Measurements from ENCODE around the gene KMT2C.
"Not testable (repeated sequence)": the region's sequence is repeated elsewhere in the genome, so short reads cannot be mapped to it uniquely, and the experiment has no call there.

KMT2C gene

GRCh38 chr7:152395112-152395511 is 40.7 kb downstream of the KMT2C start:
- peaks cover 5% of the 10 kb centered on the region for H3K79me1 ChIP-seq (replicated peaks; ENCODE audit: low read length, poor library complexity, severe bottlenecking)
- H3K4me3 ChIP-seq (ENCODE audit: insufficient read depth in 1 of 2, low read depth in 1 of 2, low read length in 2 of 2) = no peak overlapping the region
- H4K91ac ChIP-seq (ENCODE audit: low read length) = no peak overlapping the region
- no peak overlapping the region for H2BK12ac ChIP-seq (ENCODE audit: low read length in 2 of 2)
- no peak overlapping the region for H2BK120ac ChIP-seq (ENCODE audit: low read depth, low read length)
- H2AFZ ChIP-seq (ENCODE audit: low read depth, low read length) = no peak overlapping the region
- no peak overlapping the region for H3K23ac ChIP-seq (ENCODE audit: low read length in 2 of 2)
- peaks cover 5% of the 10 kb centered on the region for H3K4me1 ChIP-seq (ENCODE audit: control insufficient read depth, insufficient read depth, low read depth, low read length)
- H2AK5ac ChIP-seq (ENCODE audit: low read length, severe bottlenecking) = no peak overlapping the region
- H4K8ac ChIP-seq (ENCODE audit: low read length) = no peak overlapping the region
- H2BK5ac ChIP-seq (ENCODE audit: low read depth, low read length, poor library complexity, severe bottlenecking) = no peak overlapping the region
- no peak overlapping the region for H3K4me2 ChIP-seq (ENCODE audit: low read length, poor library complexity, severe bottlenecking)
- H3K18ac ChIP-seq (ENCODE audit: low read depth in 1 of 2, low read length in 2 of 2) = no peak overlapping the region
- no peaks in the 10 kb centered on the region for H3K27me3 ChIP-seq (ENCODE audit: control insufficient read depth in 1 of 2, insufficient read depth in 1 of 2, low read length in 2 of 2)
- no peak overlapping the region for H3K14ac ChIP-seq (ENCODE audit: low read length in 2 of 2)
- WGBS = 52% methylated on average over 7 of the region's 7 CpGs
- H3K9ac ChIP-seq (ENCODE audit: low read length) = no peak overlapping the region
- no peak overlapping the region for H2BK15ac ChIP-seq (ENCODE audit: low read depth, poor library complexity, severe bottlenecking)
- DNase-seq = peak; percentile 49
- H3K4ac ChIP-seq (ENCODE audit: low read depth in 1 of 2, low read length in 2 of 2) = no peak overlapping the region
- H3K36me3 ChIP-seq (ENCODE audit: control insufficient read depth in 1 of 2, insufficient read depth in 2 of 2, low read depth in 1 of 2, low read length in 2 of 2) = no peaks in the 10 kb centered on the region
- no peaks in the 10 kb centered on the region for H3K9me3 ChIP-seq (ENCODE audit: control insufficient read depth, low read length)
- H3K27ac ChIP-seq (ENCODE audit: low read length, poor library complexity, severe bottlenecking) = no peak overlapping the region

- H3K18ac ChIP-seq (ENCODE audit: low read depth in 1 of 2, low read length in 2 of 2); H3K79me1 ChIP-seq (replicated peaks; ENCODE audit: low read length, poor library complexity, severe bottlenecking); H3K14ac ChIP-seq (ENCODE audit: low read length in 2 of 2); H4K91ac ChIP-seq (ENCODE audit: low read length); H3K27ac ChIP-seq (ENCODE audit: low read length, poor library complexity, severe bottlenecking); H2BK15ac ChIP-seq (ENCODE audit: low read depth, poor library complexity, severe bottlenecking); H3K23ac ChIP-seq (ENCODE audit: low read length in 2 of 2); H3K9ac ChIP-seq (ENCODE audit: low read length); H3K4me1 ChIP-seq (ENCODE audit: control insufficient read depth, insufficient read depth, low read depth, low read length); H2BK5ac ChIP-seq (ENCODE audit: low read depth, low read length, poor library complexity, severe bottlenecking); H2AFZ ChIP-seq (ENCODE audit: low read depth, low read length); H3K36me3 ChIP-seq (ENCODE audit: control insufficient read depth in 1 of 2, insufficient read depth in 2 of 2, low read depth in 1 of 2, low read length in 2 of 2); H3K4me3 ChIP-seq (ENCODE audit: insufficient read depth in 1 of 2, low read depth in 1 of 2, low read length in 2 of 2); H3K4ac ChIP-seq (ENCODE audit: low read depth in 1 of 2, low read length in 2 of 2); H2AK5ac ChIP-seq (ENCODE audit: low read length, severe bottlenecking); H3K27me3 ChIP-seq (ENCODE audit: control insufficient read depth in 1 of 2, insufficient read depth in 1 of 2, low read length in 2 of 2); H3K9me3 ChIP-seq (ENCODE audit: control insufficient read depth, low read length); H2BK12ac ChIP-seq (ENCODE audit: low read length in 2 of 2); H4K8ac ChIP-seq (ENCODE audit: low read length); H3K4me2 ChIP-seq (ENCODE audit: low read length, poor library complexity, severe bottlenecking); H2BK120ac ChIP-seq (ENCODE audit: low read depth, low read length): not testable (repeated sequence)
- peak; percentile 60 for DNase-seq
- WGBS = 53% methylated on average over 3 of the region's 3 CpGs
Measured at GRCh38 chr7:152394214-152394613, 41.6 kb downstream of the KMT2C start.

- DNase-seq = no peak
- Histone ChIP-seq H3K18ac (ENCODE audit: low read depth in 1 of 2, low read length in 2 of 2) (no peak overlapping the region), H3K36me3 (ENCODE audit: control insufficient read depth in 1 of 2, insufficient read depth in 2 of 2, low read depth in 1 of 2, low read length in 2 of 2) (no peaks in the 10 kb centered on the region), H2BK5ac (ENCODE audit: low read depth, low read length, poor library complexity, severe bottlenecking) (no peak overlapping the region), H3K4me1 (ENCODE audit: control insufficient read depth, insufficient read depth, low read depth, low read length) (peaks cover 3% of the 10 kb centered on the region), H3K79me1 (replicated peaks; ENCODE audit: low read length, poor library complexity, severe bottlenecking) (peaks cover under 1% of the 10 kb centered on the region), H2BK15ac (ENCODE audit: low read depth, poor library complexity, severe bottlenecking) (no peak overlapping the region), H3K4me2 (ENCODE audit: low read length, poor library complexity, severe bottlenecking) (no peak overlapping the region), H3K4me3 (ENCODE audit: insufficient read depth in 1 of 2, low read depth in 1 of 2, low read length in 2 of 2) (no peak overlapping the region), H2AK5ac (ENCODE audit: low read length, severe bottlenecking) (no peak overlapping the region), H3K4ac (ENCODE audit: low read depth in 1 of 2, low read length in 2 of 2) (no peak overlapping the region), H3K23ac (ENCODE audit: low read length in 2 of 2) (no peak overlapping the region), H3K27me3 (ENCODE audit: control insufficient read depth in 1 of 2, insufficient read depth in 1 of 2, low read length in 2 of 2) (no peaks in the 10 kb centered on the region), H3K9me3 (ENCODE audit: control insufficient read depth, low read length) (no peaks in the 10 kb centered on the region), H2BK12ac (ENCODE audit: low read length in 2 of 2) (no peak overlapping the region), H3K9ac (ENCODE audit: low read length) (no peak overlapping the region), H2AFZ (ENCODE audit: low read depth, low read length) (no peak overlapping the region), H3K27ac (ENCODE audit: low read length, poor library complexity, severe bottlenecking) (no peak overlapping the region), H4K8ac (ENCODE audit: low read length) (no peak overlapping the region), H3K14ac (ENCODE audit: low read length in 2 of 2) (no peak overlapping the region), H2BK120ac (ENCODE audit: low read depth, low read length) (no peak overlapping the region), H4K91ac (ENCODE audit: low read length) (no peak overlapping the region)
- 95% methylated on average over 1 of the region's 1 CpG for WGBS
Measured at GRCh38 chr7:152392254-152392653, 43.5 kb downstream of the KMT2C start.

GRCh38 chr7:152386136-152386764 is 49.6 kb downstream of the KMT2C start:
- H4K8ac ChIP-seq (ENCODE audit: low read length); H3K36me3 ChIP-seq (ENCODE audit: control insufficient read depth in 1 of 2, insufficient read depth in 2 of 2, low read depth in 1 of 2, low read length in 2 of 2); H2AFZ ChIP-seq (ENCODE audit: low read depth, low read length); H3K4ac ChIP-seq (ENCODE audit: low read depth in 1 of 2, low read length in 2 of 2); H3K23ac ChIP-seq (ENCODE audit: low read length in 2 of 2); H3K4me2 ChIP-seq (ENCODE audit: low read length, poor library complexity, severe bottlenecking); H3K4me3 ChIP-seq (ENCODE audit: insufficient read depth in 1 of 2, low read depth in 1 of 2, low read length in 2 of 2); H3K27me3 ChIP-seq (ENCODE audit: control insufficient read depth in 1 of 2, insufficient read depth in 1 of 2, low read length in 2 of 2); H3K14ac ChIP-seq (ENCODE audit: low read length in 2 of 2); H3K27ac ChIP-seq (ENCODE audit: low read length, poor library complexity, severe bottlenecking); H2BK12ac ChIP-seq (ENCODE audit: low read length in 2 of 2); H3K18ac ChIP-seq (ENCODE audit: low read depth in 1 of 2, low read length in 2 of 2); H3K4me1 ChIP-seq (ENCODE audit: control insufficient read depth, insufficient read depth, low read depth, low read length); H3K9me3 ChIP-seq (ENCODE audit: control insufficient read depth, low read length); DNase-seq; H2BK120ac ChIP-seq (ENCODE audit: low read depth, low read length); H4K91ac ChIP-seq (ENCODE audit: low read length); H2AK5ac ChIP-seq (ENCODE audit: low read length, severe bottlenecking); H3K9ac ChIP-seq (ENCODE audit: low read length); H3K79me1 ChIP-seq (replicated peaks; ENCODE audit: low read length, poor library complexity, severe bottlenecking); H2BK15ac ChIP-seq (ENCODE audit: low read depth, poor library complexity, severe bottlenecking); H2BK5ac ChIP-seq (ENCODE audit: low read depth, low read length, poor library complexity, severe bottlenecking): not testable (repeated sequence)
- 88% methylated on average over 3 of the region's 5 CpGs for WGBS

Data from mesenchymal stem cell (in vitro differentiated cells and primary cell).